Liver (tissue), 9 donors: ENCODE results near the gene DEDD. TPM values are rescaled to one million over a fixed set of nuclear protein-coding genes. Genes with fewer than 3 reads are reported as not detected.

Experiments
- DNase-seq: peaks from one replicate; pipeline ENCODE4 v3.0.0-alpha.2; 2017; ENCODE audit warnings: low spot score
- H3K27ac ChIP-seq, 2 donors: one replicate each; pipeline ENCODE4 v1.7.0; 2013; ENCODE audit warnings: inconsistent platforms in 2 of 2, low read length in 2 of 2, control low read depth in 1 of 2, low read depth in 1 of 2, mild to moderate bottlenecking in 1 of 2
- H3K27me3 ChIP-seq, 4 donors: one replicate each; pipeline versions ENCODE4 v1.6.1 to v1.7.0; 2013; ENCODE audit warnings: low read length in 3 of 4, inconsistent platforms in 1 of 4, mild to moderate bottlenecking in 1 of 4, moderate library complexity in 1 of 4; ENCODE audit not compliant: control insufficient read depth in 4 of 4, insufficient read depth in 4 of 4
- H3K36me3 ChIP-seq, 4 donors: one replicate each; pipeline versions ENCODE4 v1.6.1 to v1.7.0; 2013; ENCODE audit warnings: low read length in 3 of 4, mild to moderate bottlenecking in 3 of 4, low read depth in 1 of 4, moderate library complexity in 1 of 4; ENCODE audit not compliant: control insufficient read depth in 4 of 4, insufficient read depth in 3 of 4
- H3K4me1 ChIP-seq, 4 donors: one replicate each; pipeline versions ENCODE4 v1.6.1 to v1.7.0; 2013; ENCODE audit warnings: low read length in 3 of 4, mild to moderate bottlenecking in 3 of 4, moderate library complexity in 1 of 4; ENCODE audit not compliant: control insufficient read depth in 4 of 4, insufficient read depth in 4 of 4
- H3K4me3 ChIP-seq, 3 donors: one replicate each; pipeline versions ENCODE4 v1.6.1 to v1.7.0; 2013; ENCODE audit warnings: low read length in 3 of 3, control low read depth in 1 of 3, low read depth in 1 of 3, mild to moderate bottlenecking in 1 of 3
- H3K9ac ChIP-seq, 2 donors: one replicate each; pipeline ENCODE4 v1.7.0; 2013; ENCODE audit warnings: low read length in 2 of 2, mild to moderate bottlenecking in 2 of 2, moderate library complexity in 2 of 2, control low read depth in 1 of 2, low read depth in 1 of 2
- H3K9me3 ChIP-seq, 4 donors: one replicate each; pipeline versions ENCODE4 v1.6.1 to v1.7.0; 2013; ENCODE audit warnings: low read length in 3 of 4; ENCODE audit not compliant: control insufficient read depth in 4 of 4
- FOXA2 ChIP-seq: IDR thresholded peaks from 2 replicates; pipeline ENCODE4 v1.6.1; 2016; ENCODE audit warnings: antibody characterized with exemption
- HNF4A ChIP-seq, 2 donors: conservative IDR thresholded peaks; 2 replicates each; pipeline ENCODE4 v1.6.1; 2016; ENCODE audit warnings: antibody characterized with exemption in 2 of 2, mild to moderate bottlenecking in 2 of 2
- HNF4G ChIP-seq: IDR thresholded peaks from 2 replicates; pipeline ENCODE4 v1.6.1; 2016; ENCODE audit warnings: antibody characterized with exemption
- JUND ChIP-seq, 2 donors: IDR thresholded peaks; 2 replicates each; pipeline ENCODE4 v1.6.1; 2016; ENCODE audit warnings: antibody characterized with exemption in 2 of 2
- RXRA ChIP-seq, 2 donors: IDR thresholded peaks; 2 replicates each; pipeline ENCODE4 v1.6.1; 2017 to 2018; ENCODE audit warnings: antibody characterized with exemption in 2 of 2, mild to moderate bottlenecking in 1 of 2
- TAF1 ChIP-seq: conservative IDR thresholded peaks from 2 replicates; pipeline ENCODE4 v1.6.1; 2016; ENCODE audit warnings: antibody characterized with exemption, mild to moderate bottlenecking
- YY1 ChIP-seq: IDR thresholded peaks from 2 replicates; pipeline ENCODE4 v1.6.1; 2016; ENCODE audit warnings: antibody characterized with exemption, mild to moderate bottlenecking
- WGBS: extraction: QIAGEN DNeasy Blood & Tissue Kit; methylation state at CpG from one replicate; pipeline ENCODE4 v1.1.7; 2013; 5-methylcytosine and 5-hydroxymethylcytosine counted together
- polyA plus RNA-seq, 2 donors: library from polyadenylated mRNA; stranded (reverse) in 1 of 2; unstranded in 1 of 2; fragments of 200-250 nt in 1 of 2; fragments of >200 nt in 1 of 2; fragmentation: Nextera tagmentation in 1 of 2; extraction: Ambion mirVana in 1 of 2; gene quantifications; one replicate each; pipeline versions ENCODE4 v1.2.1 to v1.2.3, GENCODE V29; 2013 to 2015
- total RNA-seq, 2 donors: library from RNA; depleted of rRNA; stranded (reverse); fragments of >200 nt; gene quantifications; one replicate each; pipeline ENCODE4 v1.2.3, GENCODE V29; 2014
- TF ChIP-seq, protein P1 (sequence below): IDR thresholded peaks from 2 replicates; pipeline ENCODE4 v1.6.1; 2016; ENCODE audit warnings: antibody characterized with exemption
- TF ChIP-seq, protein P2 (sequence below): IDR thresholded peaks from 2 replicates; pipeline ENCODE4 v1.6.1; 2016; ENCODE audit warnings: antibody characterized with exemption, mild to moderate bottlenecking
- TF ChIP-seq, protein P3 (sequence below): IDR thresholded peaks from 2 replicates; pipeline ENCODE4 v1.6.1; 2016; ENCODE audit warnings: antibody characterized with exemption
- TF ChIP-seq, protein P4 (sequence below): IDR thresholded peaks from 2 replicates; pipeline ENCODE4 v1.6.1; 2016; ENCODE audit warnings: antibody characterized with exemption
- donor health status: healthy.
- donor health status: healthy.
- donor health status: healthy.
- donor health status: healthy.
- donor health status: healthy.

Gene DEDD
- total and polyA plus RNA-seq, 4 donors = 13.8 to 17.7 (median 16.0) TPM

DNA sequence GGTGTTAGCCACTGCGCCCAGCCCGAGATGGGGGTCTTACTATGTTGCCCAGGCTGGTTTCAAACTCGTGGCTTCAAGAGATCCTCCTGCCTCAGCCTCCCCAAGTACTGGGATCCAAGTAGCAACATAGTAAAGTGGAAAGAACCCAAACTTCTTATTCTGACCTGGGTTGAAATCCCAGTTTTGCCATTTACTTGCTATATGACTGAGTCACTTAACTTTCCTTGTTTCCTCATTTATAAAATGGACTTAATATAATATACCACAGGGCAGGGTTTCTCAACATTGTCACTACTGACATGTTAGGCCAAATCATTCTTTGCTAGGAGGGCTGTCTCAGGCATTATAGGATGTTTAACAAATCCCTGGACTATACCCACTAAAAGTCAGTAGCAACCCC is 21.4 kb downstream of the DEDD start:
- Histone ChIP-seq H3K9ac (no peak overlapping the region), H3K4me1 (peaks cover 5 to 17% (median 12%) of the 10 kb centered on the region in 4 donors), H3K9me3 (no peaks in the 10 kb centered on the region), H3K27me3 (no peaks in the 10 kb centered on the region), H3K36me3 (peaks cover 0 to 2% (median 0%) of the 10 kb centered on the region in 4 donors), H3K27ac (no peak overlapping the region), H3K4me3 (no peak overlapping the region)
- WGBS = 94% methylated on average over 3 of the region's 3 CpGs
- no peak for TF ChIP-seq JUND (IDR thresholded peaks at IDR 0.05)
- TF ChIP-seq RXRA (IDR thresholded peaks at IDR 0.05) = no peak
- TF ChIP-seq YY1 = no peak
- TF ChIP-seq, protein P1, sequence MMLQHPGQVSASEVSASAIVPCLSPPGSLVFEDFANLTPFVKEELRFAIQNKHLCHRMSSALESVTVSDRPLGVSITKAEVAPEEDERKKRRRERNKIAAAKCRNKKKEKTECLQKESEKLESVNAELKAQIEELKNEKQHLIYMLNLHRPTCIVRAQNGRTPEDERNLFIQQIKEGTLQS = no peak
- no peak for TF ChIP-seq HNF4G
- no peak for DNase-seq

DNA sequence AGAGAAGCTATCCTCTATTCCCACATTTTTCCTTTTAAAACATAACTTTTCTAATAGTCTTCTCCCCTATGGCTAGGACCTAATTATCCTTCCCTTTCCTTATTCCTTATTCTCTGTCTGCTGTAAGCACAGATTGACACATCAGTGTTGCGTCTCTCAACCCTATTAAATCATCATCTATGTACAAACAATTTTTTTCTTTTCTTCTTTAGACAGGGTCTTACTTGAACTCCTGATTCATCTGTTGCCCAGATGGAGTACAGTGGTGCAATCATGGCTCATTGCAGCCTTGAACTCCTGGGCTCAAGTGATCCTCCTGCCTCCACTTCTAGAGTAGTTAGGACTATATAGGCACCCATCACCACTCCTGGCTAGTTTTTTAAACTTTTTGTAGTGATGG is 26.0 kb downstream of the DEDD start:
- WGBS = 97% methylated on average over 1 of the region's 1 CpG
- no peak for DNase-seq
- Histone ChIP-seq H3K9ac (no peak overlapping the region), H3K36me3 (peaks cover 4 to 12% (median 10%) of the 10 kb centered on the region in 4 donors), H3K4me1 (peaks cover 0 to 3% (median 2%) of the 10 kb centered on the region in 4 donors), H3K4me3 (no peak overlapping the region), H3K27me3 (no peaks in the 10 kb centered on the region), H3K27ac (no peak overlapping the region), H3K9me3 (no peaks in the 10 kb centered on the region)
- TF ChIP-seq JUND (IDR thresholded peaks at IDR 0.05) (no peak), TAF1 (no peak), HNF4A (conservative IDR thresholded peaks at IDR 0.05) (no peak)
- TF ChIP-seq, protein P2, sequence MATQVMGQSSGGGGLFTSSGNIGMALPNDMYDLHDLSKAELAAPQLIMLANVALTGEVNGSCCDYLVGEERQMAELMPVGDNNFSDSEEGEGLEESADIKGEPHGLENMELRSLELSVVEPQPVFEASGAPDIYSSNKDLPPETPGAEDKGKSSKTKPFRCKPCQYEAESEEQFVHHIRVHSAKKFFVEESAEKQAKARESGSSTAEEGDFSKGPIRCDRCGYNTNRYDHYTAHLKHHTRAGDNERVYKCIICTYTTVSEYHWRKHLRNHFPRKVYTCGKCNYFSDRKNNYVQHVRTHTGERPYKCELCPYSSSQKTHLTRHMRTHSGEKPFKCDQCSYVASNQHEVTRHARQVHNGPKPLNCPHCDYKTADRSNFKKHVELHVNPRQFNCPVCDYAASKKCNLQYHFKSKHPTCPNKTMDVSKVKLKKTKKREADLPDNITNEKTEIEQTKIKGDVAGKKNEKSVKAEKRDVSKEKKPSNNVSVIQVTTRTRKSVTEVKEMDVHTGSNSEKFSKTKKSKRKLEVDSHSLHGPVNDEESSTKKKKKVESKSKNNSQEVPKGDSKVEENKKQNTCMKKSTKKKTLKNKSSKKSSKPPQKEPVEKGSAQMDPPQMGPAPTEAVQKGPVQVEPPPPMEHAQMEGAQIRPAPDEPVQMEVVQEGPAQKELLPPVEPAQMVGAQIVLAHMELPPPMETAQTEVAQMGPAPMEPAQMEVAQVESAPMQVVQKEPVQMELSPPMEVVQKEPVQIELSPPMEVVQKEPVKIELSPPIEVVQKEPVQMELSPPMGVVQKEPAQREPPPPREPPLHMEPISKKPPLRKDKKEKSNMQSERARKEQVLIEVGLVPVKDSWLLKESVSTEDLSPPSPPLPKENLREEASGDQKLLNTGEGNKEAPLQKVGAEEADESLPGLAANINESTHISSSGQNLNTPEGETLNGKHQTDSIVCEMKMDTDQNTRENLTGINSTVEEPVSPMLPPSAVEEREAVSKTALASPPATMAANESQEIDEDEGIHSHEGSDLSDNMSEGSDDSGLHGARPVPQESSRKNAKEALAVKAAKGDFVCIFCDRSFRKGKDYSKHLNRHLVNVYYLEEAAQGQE = no peak
- TF ChIP-seq, protein P3, sequence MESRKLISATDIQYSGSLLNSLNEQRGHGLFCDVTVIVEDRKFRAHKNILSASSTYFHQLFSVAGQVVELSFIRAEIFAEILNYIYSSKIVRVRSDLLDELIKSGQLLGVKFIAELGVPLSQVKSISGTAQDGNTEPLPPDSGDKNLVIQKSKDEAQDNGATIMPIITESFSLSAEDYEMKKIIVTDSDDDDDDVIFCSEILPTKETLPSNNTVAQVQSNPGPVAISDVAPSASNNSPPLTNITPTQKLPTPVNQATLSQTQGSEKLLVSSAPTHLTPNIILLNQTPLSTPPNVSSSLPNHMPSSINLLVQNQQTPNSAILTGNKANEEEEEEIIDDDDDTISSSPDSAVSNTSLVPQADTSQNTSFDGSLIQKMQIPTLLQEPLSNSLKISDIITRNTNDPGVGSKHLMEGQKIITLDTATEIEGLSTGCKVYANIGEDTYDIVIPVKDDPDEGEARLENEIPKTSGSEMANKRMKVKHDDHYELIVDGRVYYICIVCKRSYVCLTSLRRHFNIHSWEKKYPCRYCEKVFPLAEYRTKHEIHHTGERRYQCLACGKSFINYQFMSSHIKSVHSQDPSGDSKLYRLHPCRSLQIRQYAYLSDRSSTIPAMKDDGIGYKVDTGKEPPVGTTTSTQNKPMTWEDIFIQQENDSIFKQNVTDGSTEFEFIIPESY = no peak
- TF ChIP-seq, protein P4, sequence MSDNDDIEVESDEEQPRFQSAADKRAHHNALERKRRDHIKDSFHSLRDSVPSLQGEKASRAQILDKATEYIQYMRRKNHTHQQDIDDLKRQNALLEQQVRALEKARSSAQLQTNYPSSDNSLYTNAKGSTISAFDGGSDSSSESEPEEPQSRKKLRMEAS = no peak
- TF ChIP-seq, protein P1 = no peak

DNA sequence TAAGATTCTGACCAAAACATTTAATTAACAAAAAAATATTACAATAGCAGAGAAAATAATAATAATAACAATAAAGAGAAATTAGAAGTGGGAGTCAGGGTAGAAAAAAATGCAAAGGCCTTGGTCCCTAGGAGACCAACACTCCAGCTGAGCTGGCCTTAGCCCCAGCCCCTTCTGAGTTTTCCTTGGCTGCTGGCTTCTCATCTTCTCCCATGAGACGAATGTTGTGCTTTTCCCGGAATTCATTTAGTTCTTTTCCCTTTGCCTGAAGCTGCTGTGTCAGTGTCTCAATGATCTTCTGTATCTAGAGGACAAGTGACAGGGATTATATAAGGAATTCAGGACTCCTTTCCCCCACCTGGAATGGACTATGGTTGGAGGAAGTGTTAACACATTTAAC is 31.9 kb downstream of the DEDD start:
- Histone ChIP-seq H3K36me3 (peaks cover 4 to 23% (median 16%) of the 10 kb centered on the region in 4 donors), H3K27me3 (no peaks in the 10 kb centered on the region), H3K9ac (no peak overlapping the region), H3K27ac (no peak overlapping the region), H3K4me1 (peaks cover 2 to 27% (median 13%) of the 10 kb centered on the region in 4 donors), H3K4me3 (no peak overlapping the region), H3K9me3 (no peaks in the 10 kb centered on the region)
- 85% methylated on average over 2 of the region's 2 CpGs for WGBS
- no peak for DNase-seq
- TF ChIP-seq FOXA2 (no peak), HNF4A (conservative IDR thresholded peaks at IDR 0.05) (no peak)
- TF ChIP-seq, protein P4 = no peak
